K562 (cell line): ENCODE data around the gene CAV1. TPM values are rescaled to one million over a fixed set of nuclear protein-coding genes. Genes with fewer than 3 reads are reported as not detected.
A peak's percentile ranks its signal among the peaks of the same experiment; 100 is the strongest.

Experiments
- ATAC-seq: fragments of 200-7000 bp; cut with Tn5 transposase; 3 replicates; pipeline ENCODE4 v1.9.1; 2020; ENCODE audit warnings: moderate library complexity
- BruUV-seq: library from RNA; stranded (reverse); fragments of 400-500 nt; replicated peaks from 2 replicates; lab custom pipeline; 2021; lab: Mats Ljungman, UMichigan
- CTCF ChIA-PET: fragments of 300-600 bp; formaldehyde crosslinking; extraction: SDS; loops from one replicate; lab custom pipeline; 2021; ENCODE audit warnings: low intra/inter-chr PET ratio; lab: Yijun Ruan, JAX
- POLR2A ChIA-PET: fragments of 300-600, 350-650 bp; sonication (Branson Sonifier 250); formaldehyde crosslinking; extraction: SDS; loops from one replicate; lab custom pipeline; 2021; ENCODE audit warnings: antibody characterized with exemption, inconsistent platforms; lab: Yijun Ruan, JAX
- DNase-seq, 4 experiments: peaks; one replicate each; pipeline versions ENCODE4 v3.0.0 to v3.0.0-alpha.2; 2011 to 2018; ENCODE audit warnings: low spot score in 3 of 4, mixed read lengths in 3 of 4; ENCODE audit errors: extremely low read depth in 1 of 4
- FAIRE-seq: peaks from 2 replicates; lab custom pipeline; 2011; peaks lifted over from hg19 to GRCh38; lab: Jason Lieb, UNC
- H2AFZ ChIP-seq: 2 replicates; pipeline ENCODE4 v1.6.0; 2011; ENCODE audit warnings: low read depth, low read length, control low read depth, inconsistent platforms
- H3K27ac ChIP-seq: fragments of 200-600 bp; 3 replicates; pipeline ENCODE4 v1.8.0; 2011; ENCODE audit warnings: low read depth, mild to moderate bottlenecking, control low read depth, inconsistent platforms, low read length, moderate library complexity, mixed read lengths; ENCODE audit errors: extremely low read depth
- H3K27me3 ChIP-seq, 2 experiments: fragments of 300-600 bp in 1 of 2; 2 replicates in 1 of 2; 3 replicates in 1 of 2; pipeline versions ENCODE4 v1.6.0 to v1.8.0; 2011; ENCODE audit warnings: inconsistent platforms in 2 of 2, low read length in 2 of 2, mild to moderate bottlenecking in 1 of 2, mixed read lengths in 1 of 2, moderate library complexity in 1 of 2; ENCODE audit not compliant: control insufficient read depth in 2 of 2, insufficient read depth in 2 of 2
- H3K36me3 ChIP-seq: fragments of 300-600 bp; 3 replicates; pipeline ENCODE4 v1.8.0; 2011; ENCODE audit warnings: mild to moderate bottlenecking, low read length, inconsistent platforms; ENCODE audit not compliant: control insufficient read depth, insufficient read depth
- H3K4me1 ChIP-seq, 2 experiments: fragments of 200-600 bp in 1 of 2; replicated peaks in 1 of 2; 2 replicates in 1 of 2; 3 replicates in 1 of 2; pipeline versions ENCODE4 v1.5.1 to v1.8.0; 2011; ENCODE audit warnings: inconsistent platforms in 2 of 2, low read length in 2 of 2, mild to moderate bottlenecking in 1 of 2, mixed read lengths in 1 of 2, moderate library complexity in 1 of 2; ENCODE audit not compliant: control insufficient read depth in 2 of 2, insufficient read depth in 2 of 2
- H3K4me2 ChIP-seq: 2 replicates; pipeline ENCODE4 v1.6.1; 2011; ENCODE audit warnings: low read length, control low read depth, inconsistent platforms, mixed read lengths; ENCODE audit not compliant: insufficient read depth
- H3K4me3 ChIP-seq: fragments of 200-600 bp; sonication (generic), shearing (Covaris generic); 2 replicates; pipeline ENCODE4 v1.5.1; 2016; ENCODE audit warnings: control low read depth, inconsistent platforms
- H3K79me2 ChIP-seq: fragments of 200-600 bp; 3 replicates; pipeline ENCODE4 v1.8.0; 2011; ENCODE audit warnings: low read length, inconsistent platforms; ENCODE audit not compliant: control insufficient read depth, insufficient read depth
- H3K9ac ChIP-seq, 2 experiments: 2 replicates each; pipeline versions ENCODE4 v1.6.0 to v1.6.1; 2011; ENCODE audit warnings: low read depth in 2 of 2, low read length in 2 of 2, control low read depth in 1 of 2, inconsistent platforms in 1 of 2, mild to moderate bottlenecking in 1 of 2, mixed read lengths in 1 of 2; ENCODE audit not compliant: insufficient read depth in 1 of 2
- H3K9me1 ChIP-seq: one replicate; pipeline ENCODE4 v1.6.0; 2011; ENCODE audit warnings: inconsistent platforms, mild to moderate bottlenecking, low read length, moderate library complexity; ENCODE audit not compliant: control insufficient read depth, insufficient read depth
- H3K9me3 ChIP-seq: replicated peaks from 2 replicates; pipeline ENCODE4 v1.5.1; 2011; ENCODE audit warnings: low read depth, low read length, inconsistent platforms; ENCODE audit not compliant: control insufficient read depth, insufficient read depth
- H4K20me1 ChIP-seq: replicated peaks from 2 replicates; pipeline ENCODE4 v1.6.1; 2011; ENCODE audit warnings: low read length, inconsistent platforms, mixed read lengths; ENCODE audit not compliant: control insufficient read depth, insufficient read depth
- DPF2 ChIP-seq: fragments of 450-650 bp; IDR thresholded peaks from 2 replicates; pipeline ENCODE4 v1.6.1; 2016
- FOXO4 ChIP-seq: fragments of 450-650 bp; formaldehyde crosslinking; IDR thresholded peaks from 2 replicates; pipeline ENCODE4 v1.4.0; 2020; ENCODE audit warnings: mild to moderate bottlenecking, moderate library complexity
- MAZ ChIP-seq, 2 experiments: fragments of 450-650 bp in 1 of 2; sonication (generic) in 1 of 2; formaldehyde crosslinking; IDR thresholded peaks in 1 of 2; conservative IDR thresholded peaks in 1 of 2; 2 replicates each; pipeline versions ENCODE4 v1.4.0 to v1.5.0; 2020; ENCODE audit warnings: mild to moderate bottlenecking in 1 of 2, missing genetic modification reagents in 1 of 2
- SMARCA4 ChIP-seq: fragments of 450-650 bp; IDR thresholded peaks from 2 replicates; pipeline ENCODE4 v1.6.1; 2016
- TAL1 ChIP-seq: fragments of 450-650 bp; IDR thresholded peaks from 2 replicates; pipeline ENCODE4 v1.6.1; 2016; ENCODE audit warnings: mild to moderate bottlenecking
- TARDBP ChIP-seq: fragments of 450-650 bp; IDR thresholded peaks from 2 replicates; pipeline ENCODE4 v1.6.1; 2016
- TEAD4 ChIP-seq, 2 experiments: sonication (generic) in 1 of 2; formaldehyde crosslinking in 1 of 2; IDR thresholded peaks; 2 replicates each; pipeline versions ENCODE4 v1.6.1 to v1.8.0; 2012 to 2022; ENCODE audit warnings: borderline replicate concordance in 1 of 2, inconsistent platforms in 1 of 2, low read length in 1 of 2, mild to moderate bottlenecking in 1 of 2, missing genetic modification reagents in 1 of 2
- TOE1 ChIP-seq, 2 experiments: fragments of 450-650 bp in 1 of 2; sonication (generic) in 1 of 2; formaldehyde crosslinking in 1 of 2; IDR thresholded peaks; 2 replicates each; pipeline versions ENCODE4 v1.7.1 to v1.8.0; 2016 to 2022; ENCODE audit warnings: borderline replicate concordance in 2 of 2, mild to moderate bottlenecking in 2 of 2, antibody characterized with exemption in 1 of 2, inconsistent platforms in 1 of 2, low read depth in 1 of 2, missing genetic modification reagents in 1 of 2, moderate library complexity in 1 of 2
- XRCC4 ChIP-seq: IDR thresholded peaks from one replicate; pipeline ENCODE4 v1.6.1; 2011; ENCODE audit not compliant: insufficient read depth, insufficient read length; ENCODE audit errors: extremely low read depth
- ZNF347 ChIP-seq: fragments of 450-650 bp; formaldehyde crosslinking; IDR thresholded peaks from 2 replicates; pipeline ENCODE4 v1.4.0; 2020; ENCODE audit warnings: low read depth, mild to moderate bottlenecking, moderate library complexity
- ZNF589 ChIP-seq: fragments of 200-800 bp; sonication (Bioruptor generic); IDR thresholded peaks from 2 replicates; pipeline ENCODE4 v1.6.1; 2016; ENCODE audit warnings: low read depth, missing genetic modification characterization, missing compliant biosample characterization
- WGBS: fragments of 100-300 bp; shearing (Covaris generic); methylation state at CpG from one replicate; pipeline ENCODE4 v1.1.6; 2016; ENCODE audit warnings: low coverage, mixed read lengths; ENCODE audit not compliant: insufficient coverage; ENCODE audit errors: missing lambda C conversion rate; 5-methylcytosine and 5-hydroxymethylcytosine counted together
- in situ Hi-C: fragments of 300-500 bp; cut with MboI; formaldehyde crosslinking; loops from 4 replicates; pipeline ENCODE4 v1.15.0; 2018; ENCODE audit warnings: inconsistent platforms, mixed read lengths
- intact Hi-C: fragments of 100-400 bp; cut with micrococcal nuclease; formaldehyde crosslinking; loops from 2 replicates; pipeline ENCODE4 v1.14.2; 2022
- polyA plus RNA-seq, 8 experiments: library from polyadenylated mRNA; depleted of rRNA in 4 of 8; stranded (reverse) in 5 of 8; unstranded in 3 of 8; fragments of >200 nt; fragmentation: Nextera tagmentation in 2 of 8; fragmentation: Illumina TruSeq in 1 of 8; extraction: Ambion mirVana in 2 of 8; extraction: Trizol in 1 of 8; gene quantifications; 2 replicates each; pipeline versions ENCODE4 v1.2.1 to v1.2.3, GENCODE V29; 2011 to 2014; ENCODE audit warnings: inconsistent platforms in 1 of 8, missing spikeins in 1 of 8
- total RNA-seq, 7 experiments: library from RNA; depleted of rRNA in 6 of 7; stranded (reverse); fragments of >200 nt in 6 of 7; fragmentation: Illumina TruSeq in 2 of 7; extraction: Trizol in 2 of 7; gene quantifications; 2 replicates each; pipeline versions ENCODE4 v1.2.1 to v1.2.3, GENCODE V29; 2011 to 2021; ENCODE audit warnings: low replicate concordance in 1 of 7

CAV1 gene
- total and polyA plus RNA-seq, 9 of the 15 experiments (the other 6 are each of a cell fraction or from before 2014, with no cell fraction given): 0.08 to 1.5 (median 0.63) TPM

- ATAC-seq (peak; percentile 61), DNase-seq (peak in 2 of 4 experiments; percentile 23 to 35), FAIRE-seq (no peak)
- Histone ChIP-seq H3K9me1 (no peaks in the 10 kb centered on the region), H3K36me3 (no peaks in the 10 kb centered on the region), H3K27me3 (peaks cover 11 to 12% of the 10 kb centered on the region in 2 experiments; a peak in 3 of 5 replicates), H3K4me3 (no peak overlapping the region), H3K9me3 (no peaks in the 10 kb centered on the region), H3K4me1 (peaks cover 0 to 9% of the 10 kb centered on the region in 2 experiments; a peak in 3 of 5 replicates), H3K9ac (peak overlapping the region in 1 of 2 experiments; percentile 28; a peak in 1 of 4 replicates), H2AFZ (no peak overlapping the region), H3K79me2 (no peaks in the 10 kb centered on the region), H3K27ac (no peak overlapping the region), H3K4me2 (0 out of 2 replicates have a peak overlapping the region, but pooled peaks have one; percentile 22), H4K20me1 (no peaks in the 10 kb centered on the region)
- 3% methylated on average over 8 of the region's 8 CpGs for WGBS
- intact Hi-C loops: loop anchor here (1.0 to 10.0 kb wide), 2 partner anchors 217 to 532 kb away; no protein-coding TSS in a partner anchor
- in situ Hi-C loops: loop anchor here (5.0 kb wide), 1 partner anchor 220 kb away; no protein-coding TSS in a partner anchor
- ChIA-PET CTCF (interaction anchor here (0.7 to 4.0 kb wide), 4 partner anchors 218 to 794 kb away, joined by 4 to 37 read pairs (median 10); no protein-coding TSS in a partner anchor), POLR2A (interaction anchor here (0.6 to 0.8 kb wide), 2 partner anchors 38 to 432 kb away, joined by 3 read pairs; no protein-coding TSS in a partner anchor)
- BruUV-seq: no TSS peak
- TF ChIP-seq XRCC4: no peak
- TF ChIP-seq SMARCA4: peak; percentile 57
- TF ChIP-seq TAL1: peak; percentile 54
- TF ChIP-seq TARDBP: no peak
- TF ChIP-seq ZNF589 (CRISPR knock-in tag): no peak
- TF ChIP-seq FOXO4: no peak
- 0 out of 4 replicates have a peak, but pooled peaks of 1 of the 2 experiments have one; percentile 6 for TF ChIP-seq MAZ (CRISPR knock-in tag; conservative IDR thresholded peaks at IDR 0.05 in 1 of 2, IDR thresholded peaks at IDR 0.05 in 1 of 2)
- TF ChIP-seq ZNF347: no peak
- peak; percentile 63 for TF ChIP-seq DPF2
- peak; percentile 57; the same call in 1 of the 2 replicates for TF ChIP-seq TEAD4 (IDR thresholded peaks at IDR 0.05; ENCODE audit: low read length)
- no peak for TF ChIP-seq TEAD4 (CRISPR knock-in tag; IDR thresholded peaks at IDR 0.05; ENCODE audit: borderline replicate concordance)
- no peak for TF ChIP-seq TOE1 (IDR thresholded peaks at IDR 0.05; ENCODE audit: borderline replicate concordance)
- no peak for TF ChIP-seq TOE1 (CRISPR knock-in tag; IDR thresholded peaks at IDR 0.05; ENCODE audit: borderline replicate concordance, low read depth)
Observed at GRCh38 chr7:116592445-116592844, 67.6 kb downstream of the CAV1 start.
